GM12864 (cell line): ENCODE data around the gene CES5A.

Experiments used
- DNase-seq: peaks from one replicate; pipeline ENCODE4 v3.0.0-alpha.2; 2011; ENCODE audit warnings: low read depth
- H3K4me3 ChIP-seq: 2 replicates; pipeline ENCODE4 v1.5.1; 2011; ENCODE audit warnings: mild to moderate bottlenecking, low read depth, low read length, control low read depth
- TF ChIP-seq, protein P1 (sequence below): IDR thresholded peaks from 2 replicates; pipeline ENCODE4 v1.5.1; 2011; ENCODE audit warnings: low read depth, mild to moderate bottlenecking, moderate library complexity, low read length, control low read depth, inconsistent platforms; ENCODE audit errors: missing control alignments

Gene CES5A

DNA sequence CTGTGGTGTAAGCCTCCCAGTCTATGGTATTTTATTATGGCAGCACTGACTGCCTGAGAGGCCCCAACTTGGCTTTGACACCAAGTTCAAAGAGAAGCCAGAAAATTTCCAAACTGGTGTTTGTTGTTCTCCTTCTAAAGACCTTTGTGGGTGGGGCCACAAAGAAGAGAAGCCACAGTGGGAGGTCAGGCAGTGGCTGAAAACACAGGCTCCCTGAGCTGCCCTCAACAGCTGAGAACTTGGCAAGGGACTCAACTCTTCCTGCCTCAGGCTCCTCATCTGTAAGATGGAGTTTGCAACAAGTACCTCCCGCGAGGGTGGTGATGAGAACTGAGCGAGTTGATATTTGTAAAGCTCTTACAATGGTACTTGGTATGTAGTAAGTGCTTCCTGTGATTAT lies 18.2 kb downstream of the CES5A start:
- no peak for DNase-seq
- TF ChIP-seq, protein P1, sequence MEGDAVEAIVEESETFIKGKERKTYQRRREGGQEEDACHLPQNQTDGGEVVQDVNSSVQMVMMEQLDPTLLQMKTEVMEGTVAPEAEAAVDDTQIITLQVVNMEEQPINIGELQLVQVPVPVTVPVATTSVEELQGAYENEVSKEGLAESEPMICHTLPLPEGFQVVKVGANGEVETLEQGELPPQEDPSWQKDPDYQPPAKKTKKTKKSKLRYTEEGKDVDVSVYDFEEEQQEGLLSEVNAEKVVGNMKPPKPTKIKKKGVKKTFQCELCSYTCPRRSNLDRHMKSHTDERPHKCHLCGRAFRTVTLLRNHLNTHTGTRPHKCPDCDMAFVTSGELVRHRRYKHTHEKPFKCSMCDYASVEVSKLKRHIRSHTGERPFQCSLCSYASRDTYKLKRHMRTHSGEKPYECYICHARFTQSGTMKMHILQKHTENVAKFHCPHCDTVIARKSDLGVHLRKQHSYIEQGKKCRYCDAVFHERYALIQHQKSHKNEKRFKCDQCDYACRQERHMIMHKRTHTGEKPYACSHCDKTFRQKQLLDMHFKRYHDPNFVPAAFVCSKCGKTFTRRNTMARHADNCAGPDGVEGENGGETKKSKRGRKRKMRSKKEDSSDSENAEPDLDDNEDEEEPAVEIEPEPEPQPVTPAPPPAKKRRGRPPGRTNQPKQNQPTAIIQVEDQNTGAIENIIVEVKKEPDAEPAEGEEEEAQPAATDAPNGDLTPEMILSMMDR = no peak
- no peak overlapping the region for H3K4me3 ChIP-seq

DNA sequence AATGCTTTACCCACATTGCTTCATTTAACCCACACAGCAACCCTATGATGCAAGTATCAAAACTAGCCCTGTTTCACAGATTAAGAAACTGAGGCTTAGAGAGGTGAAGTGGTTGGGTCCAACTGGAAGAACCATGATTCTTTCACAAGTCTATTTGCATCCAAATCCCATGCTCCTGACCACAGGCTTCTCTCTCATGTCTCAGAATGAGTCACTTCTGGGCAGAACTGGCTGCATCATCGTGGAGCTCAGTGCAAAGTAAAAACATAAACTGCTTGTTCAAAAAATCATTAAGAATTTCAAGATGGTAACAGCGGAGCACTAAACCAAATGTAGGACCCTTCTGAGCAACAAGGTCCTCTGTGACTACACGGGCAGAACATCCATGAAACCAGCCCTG lies 22.1 kb downstream of the CES5A start:
- TF ChIP-seq, protein P1 = no peak
- DNase-seq = no peak
- no peak overlapping the region for H3K4me3 ChIP-seq

GRCh38 chr16:55849536-55849935 lies 25.6 kb downstream of the CES5A start:
- DNase-seq = no peak
- H3K4me3 ChIP-seq = no peak overlapping the region
- TF ChIP-seq, protein P1 = no peak

- TF ChIP-seq, protein P1 = no peak
- no peak overlapping the region for H3K4me3 ChIP-seq
- no peak for DNase-seq
Observed at GRCh38 chr16:55846598-55847346, 28.4 kb downstream of the CES5A start.

DNA sequence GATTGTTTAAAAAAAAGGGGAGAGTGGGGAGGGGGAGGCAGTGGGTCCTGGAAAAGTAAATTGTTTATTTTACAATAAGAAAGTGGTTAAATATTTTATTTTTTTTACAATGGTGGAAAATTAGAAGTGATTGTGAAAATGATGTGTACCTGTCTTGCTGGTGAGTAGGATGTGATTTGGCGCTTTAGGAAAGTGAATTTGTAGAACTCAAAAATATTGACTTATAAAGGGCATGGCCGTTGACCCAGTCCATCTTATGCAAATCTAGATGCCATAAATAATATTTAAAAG lies 32.1 kb downstream of the CES5A start:
- no peak overlapping the region for H3K4me3 ChIP-seq
- no peak for DNase-seq
- TF ChIP-seq, protein P1 = no peak

- no peak overlapping the region for H3K4me3 ChIP-seq
- DNase-seq = no peak
- TF ChIP-seq, protein P1 = peak; percentile 59
Observed at GRCh38 chr16:55842369-55843104, 32.6 kb downstream of the CES5A start.
